ENCODE measurements around the gene FNBP1.

DNA sequence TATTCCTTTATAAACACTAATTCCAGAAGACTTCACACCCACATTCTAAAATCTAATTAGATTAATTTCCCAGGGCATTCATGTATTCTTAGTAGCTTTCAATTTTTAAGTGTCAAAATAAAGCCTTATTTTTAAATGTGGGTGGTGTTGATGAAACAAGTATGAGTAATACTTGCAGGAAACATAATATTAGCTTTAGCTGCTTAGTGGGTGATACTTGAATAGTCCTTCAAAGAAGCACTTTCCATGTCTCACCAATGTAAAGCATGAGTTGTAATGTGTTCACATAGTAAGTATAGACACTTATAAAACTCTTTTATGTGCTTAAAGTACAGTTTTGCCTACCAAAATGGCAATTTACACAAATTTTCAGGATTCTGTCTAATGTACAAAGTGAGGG is 6.9 kb downstream of the FNBP1 start:
- TF ChIP-seq, protein P1, sequence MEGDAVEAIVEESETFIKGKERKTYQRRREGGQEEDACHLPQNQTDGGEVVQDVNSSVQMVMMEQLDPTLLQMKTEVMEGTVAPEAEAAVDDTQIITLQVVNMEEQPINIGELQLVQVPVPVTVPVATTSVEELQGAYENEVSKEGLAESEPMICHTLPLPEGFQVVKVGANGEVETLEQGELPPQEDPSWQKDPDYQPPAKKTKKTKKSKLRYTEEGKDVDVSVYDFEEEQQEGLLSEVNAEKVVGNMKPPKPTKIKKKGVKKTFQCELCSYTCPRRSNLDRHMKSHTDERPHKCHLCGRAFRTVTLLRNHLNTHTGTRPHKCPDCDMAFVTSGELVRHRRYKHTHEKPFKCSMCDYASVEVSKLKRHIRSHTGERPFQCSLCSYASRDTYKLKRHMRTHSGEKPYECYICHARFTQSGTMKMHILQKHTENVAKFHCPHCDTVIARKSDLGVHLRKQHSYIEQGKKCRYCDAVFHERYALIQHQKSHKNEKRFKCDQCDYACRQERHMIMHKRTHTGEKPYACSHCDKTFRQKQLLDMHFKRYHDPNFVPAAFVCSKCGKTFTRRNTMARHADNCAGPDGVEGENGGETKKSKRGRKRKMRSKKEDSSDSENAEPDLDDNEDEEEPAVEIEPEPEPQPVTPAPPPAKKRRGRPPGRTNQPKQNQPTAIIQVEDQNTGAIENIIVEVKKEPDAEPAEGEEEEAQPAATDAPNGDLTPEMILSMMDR (IDR thresholded peaks at IDR 0.05): no peak
- TF ChIP-seq POLR2AphosphoS5 (IDR thresholded peaks at IDR 0.05): no peak

All from sigmoid colon (tissue), 4 donors.